Activated effector memory CD4-positive, alpha-beta T cell treated with anti-CD3 and anti-CD28 coated beads, Interleukin-2, amount 50 U/mL, for 16 hours (primary cell): ENCODE results near the gene ZNF469.
"Not testable (repeated sequence)": the region's sequence is repeated elsewhere in the genome, so short reads cannot be mapped to it uniquely, and the experiment has no call there.

Source experiments
- DNase-seq: peaks from one replicate; pipeline ENCODE4 v3.0.0-alpha.2; 2020

The ZNF469 gene

GRCh38 chr16:88393571-88393970 is 10.8 kb downstream of the ZNF469 start:
- no peak for DNase-seq

- DNase-seq = no peak
These were observed 11.7 kb downstream of the ZNF469 start for GRCh38 chr16:88394426-88394825.

- DNase-seq = no peak
These were observed 13.2 kb downstream of the ZNF469 start for GRCh38 chr16:88395669-88396584.

- no peak for DNase-seq
These were observed 15.6 kb downstream of the ZNF469 start for GRCh38 chr16:88398170-88398873.

GRCh38 chr16:88398874-88399178 is 16.1 kb downstream of the ZNF469 start:
- no peak for DNase-seq

GRCh38 chr16:88400186-88400585 is 17.4 kb downstream of the ZNF469 start:
- DNase-seq = no peak

- DNase-seq = no peak
These were observed 19.0 kb downstream of the ZNF469 start for GRCh38 chr16:88401604-88402246.

GRCh38 chr16:88402551-88403240 is 19.9 kb downstream of the ZNF469 start:
- DNase-seq = no peak

- DNase-seq = no peak
These were observed 21.2 kb downstream of the ZNF469 start for GRCh38 chr16:88403794-88404581.

GRCh38 chr16:88404769-88405168 is 22.0 kb downstream of the ZNF469 start:
- no peak for DNase-seq

GRCh38 chr16:88405216-88406060 is 22.7 kb downstream of the ZNF469 start:
- no peak for DNase-seq

- no peak for DNase-seq
These were observed 23.6 kb downstream of the ZNF469 start for GRCh38 chr16:88406096-88407041.

GRCh38 chr16:88407042-88407420 is 24.3 kb downstream of the ZNF469 start:
- no peak for DNase-seq

GRCh38 chr16:88407807-88408206 is 25.0 kb downstream of the ZNF469 start:
- DNase-seq = no peak

GRCh38 chr16:88408561-88409142 is 25.9 kb downstream of the ZNF469 start:
- no peak for DNase-seq

GRCh38 chr16:88409296-88410065 is 26.7 kb downstream of the ZNF469 start:
- DNase-seq = no peak

GRCh38 chr16:88410297-88410968 is 27.7 kb downstream of the ZNF469 start:
- not testable (repeated sequence) for DNase-seq

- no peak for DNase-seq
These were observed 29.3 kb downstream of the ZNF469 start for GRCh38 chr16:88411951-88412576.
